HG02884 (cell line): ENCODE measurements around the gene CACNA1C.

ENCODE experiments used
- ATAC-seq: cut with Tn5 transposase; IDR thresholded peaks from one replicate; pipeline ENCODE4 v1.9.1; 2021; ENCODE audit warnings: mild to moderate bottlenecking, moderate library complexity; ENCODE audit not compliant: unreplicated experiment

CACNA1C gene

DNA sequence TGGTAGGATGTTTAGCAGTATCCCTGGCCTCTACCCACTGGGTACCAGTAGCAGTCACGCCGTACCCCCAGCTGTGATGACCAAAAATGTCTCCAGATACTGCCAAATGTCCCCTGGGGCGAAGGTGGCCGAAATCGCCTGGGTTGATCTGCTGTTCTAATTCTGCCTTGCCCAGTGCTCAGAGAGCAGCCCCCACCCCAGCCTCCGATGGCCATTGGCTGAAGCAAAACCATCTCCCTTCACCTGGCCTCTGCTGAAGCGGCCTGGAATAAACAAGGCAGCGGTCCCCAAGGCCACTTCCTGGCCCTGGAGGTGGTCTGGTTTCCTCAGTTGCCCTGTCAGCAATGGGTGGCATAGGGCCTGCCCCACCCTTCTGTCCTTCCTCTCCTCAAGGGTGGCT lies 298.4 kb downstream of the CACNA1C start:
- ATAC-seq: no peak

DNA sequence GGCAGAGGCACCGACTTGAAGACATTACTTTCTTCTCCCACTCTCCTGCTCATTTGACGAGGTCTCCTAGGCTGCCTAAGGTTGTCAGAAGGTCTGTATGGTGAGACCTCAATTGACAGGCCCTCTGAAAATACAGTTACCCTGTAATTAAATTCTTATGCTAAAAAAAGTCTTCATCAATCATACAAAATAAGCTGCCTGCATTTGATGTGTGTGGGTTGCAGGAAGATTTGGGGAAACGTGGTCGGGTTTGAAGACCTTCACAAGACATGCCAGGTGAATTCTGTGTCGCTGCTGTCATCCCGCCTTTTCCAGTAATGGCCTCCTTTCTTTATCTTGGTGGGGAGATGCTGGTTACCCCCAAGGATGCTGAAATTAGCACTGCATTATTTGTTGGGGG lies 299.4 kb downstream of the CACNA1C start:
- no peak for ATAC-seq

DNA sequence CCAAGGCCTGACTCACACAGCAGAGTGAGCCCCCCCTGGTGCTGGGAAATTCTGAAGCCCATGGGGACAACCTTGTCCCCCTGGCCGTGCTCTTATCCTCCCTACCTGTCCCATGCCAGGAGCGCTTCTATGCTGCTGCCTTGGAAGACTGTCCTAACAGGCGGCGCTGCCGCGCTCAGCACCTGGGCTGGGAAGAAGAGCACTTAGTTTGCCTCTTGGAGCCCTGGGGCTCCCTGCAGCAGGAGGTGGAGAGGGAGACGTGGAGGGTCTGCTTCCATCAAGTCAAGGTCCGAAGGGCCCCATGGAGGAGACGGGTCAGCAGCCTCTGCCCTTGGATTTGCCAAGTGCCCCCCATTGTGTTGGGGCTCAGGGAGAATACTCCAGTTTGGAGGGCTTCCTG lies 300.5 kb downstream of the CACNA1C start:
- ATAC-seq: no peak

DNA sequence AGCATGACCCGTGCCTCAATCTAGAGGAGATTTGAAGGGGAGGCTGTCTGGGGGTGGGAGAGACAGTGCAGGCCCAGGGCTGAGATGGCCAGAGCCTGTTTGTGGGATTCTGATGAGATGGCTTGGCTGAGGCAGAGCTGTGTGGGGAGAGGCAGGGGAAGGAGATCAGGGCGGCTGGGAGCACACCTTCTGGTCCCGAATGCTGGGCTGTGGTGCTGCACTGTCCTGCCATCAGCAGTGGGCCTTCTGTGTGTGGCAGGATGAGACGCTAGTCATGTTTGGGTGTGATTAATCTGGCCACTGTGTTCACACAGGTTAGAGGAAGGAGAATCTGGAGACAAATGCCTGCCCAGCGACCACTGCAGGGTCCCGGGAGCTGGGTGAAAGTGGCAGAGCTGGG lies 300.9 kb downstream of the CACNA1C start:
- ATAC-seq: no peak

- no peak for ATAC-seq
Measured at GRCh38 chr12:2354151-2354991, 301.6 kb downstream of the CACNA1C start.

DNA sequence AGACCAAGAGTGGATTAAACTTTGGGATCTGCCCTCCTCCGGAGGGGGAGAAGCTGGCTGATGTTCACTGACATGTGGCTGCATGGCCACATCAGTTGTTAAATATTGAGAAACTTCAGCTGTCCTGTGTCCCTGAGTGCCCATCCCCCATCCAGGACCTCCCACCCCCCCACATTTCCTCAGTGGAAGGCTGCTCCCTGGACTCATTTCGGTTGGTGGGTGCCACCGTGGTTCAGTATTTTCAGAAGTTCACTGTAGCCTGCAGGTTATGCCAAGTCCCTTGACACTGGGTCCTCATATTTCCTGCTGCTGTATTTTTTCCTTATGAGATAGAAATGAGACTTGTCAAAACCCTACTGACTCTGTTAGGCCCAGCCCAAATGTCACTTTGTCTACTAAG lies 302.4 kb downstream of the CACNA1C start:
- ATAC-seq: no peak

DNA sequence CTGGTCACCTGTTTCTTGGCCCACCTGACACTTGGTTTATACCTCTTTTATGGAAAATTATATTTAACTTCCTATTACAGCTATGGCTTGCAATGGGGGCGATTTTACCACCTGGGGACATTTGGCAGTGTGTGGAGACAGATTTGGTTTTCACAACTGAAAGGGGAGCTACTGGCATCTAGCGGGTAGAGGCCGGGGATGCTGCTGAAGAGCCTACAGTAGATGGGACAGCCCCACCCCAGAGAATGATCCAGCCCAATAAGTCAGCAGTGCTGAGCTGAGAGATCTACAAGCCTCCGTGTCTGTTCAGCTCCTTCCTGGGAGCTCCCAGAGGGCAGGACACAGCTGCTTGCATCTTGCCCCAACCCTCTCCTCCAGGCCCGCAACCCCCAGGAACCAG lies 302.8 kb downstream of the CACNA1C start:
- no peak for ATAC-seq

- no peak for ATAC-seq
Measured at GRCh38 chr12:2356601-2357125, 303.9 kb downstream of the CACNA1C start.

- ATAC-seq: no peak
Measured at GRCh38 chr12:2358986-2359658, 306.3 kb downstream of the CACNA1C start.

DNA sequence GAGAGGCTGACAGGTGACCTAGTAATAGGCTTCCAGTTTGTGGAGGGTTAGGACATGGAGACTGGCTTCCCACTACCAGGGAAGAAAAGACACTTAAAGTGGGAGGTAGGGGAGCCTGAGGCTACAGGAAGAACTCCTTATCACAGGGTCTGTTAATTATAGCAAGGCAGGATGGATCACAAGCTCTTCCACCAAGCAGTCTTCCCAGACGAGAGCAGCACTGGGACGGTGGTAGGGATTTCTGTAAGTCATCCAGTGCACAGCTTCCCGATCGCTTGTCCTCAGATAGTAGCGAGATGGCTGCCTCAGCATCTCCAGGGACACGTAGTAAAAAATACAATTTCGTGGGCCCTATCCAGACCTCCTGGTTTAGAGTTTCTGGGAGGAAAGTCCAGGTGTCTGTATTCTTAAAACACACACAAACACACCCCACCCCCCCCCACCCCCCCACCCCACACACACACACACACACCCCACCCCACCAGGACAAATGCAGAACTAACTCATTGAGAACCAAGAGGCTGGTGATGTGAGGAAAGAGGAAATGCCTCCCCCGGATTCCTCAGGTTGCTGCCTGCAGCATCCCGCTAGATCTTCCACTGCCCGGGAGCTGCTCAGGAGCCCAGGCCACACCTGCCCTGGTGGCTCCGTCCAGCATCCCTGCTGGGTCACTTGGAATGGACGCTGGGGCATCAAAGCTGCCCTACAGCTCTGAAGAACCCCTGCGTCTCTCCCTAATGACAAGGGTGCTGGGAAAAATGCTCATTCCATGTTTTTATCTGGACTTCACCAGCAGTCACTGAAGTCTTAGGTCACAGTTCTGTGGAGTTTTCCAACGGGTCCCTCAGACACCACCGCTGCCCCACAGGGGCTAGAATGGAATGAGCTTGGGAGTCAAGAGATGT lies 307.2 kb downstream of the CACNA1C start:
- ATAC-seq: no peak

- no peak for ATAC-seq
Measured at GRCh38 chr12:2360630-2361170, 307.9 kb downstream of the CACNA1C start.

DNA sequence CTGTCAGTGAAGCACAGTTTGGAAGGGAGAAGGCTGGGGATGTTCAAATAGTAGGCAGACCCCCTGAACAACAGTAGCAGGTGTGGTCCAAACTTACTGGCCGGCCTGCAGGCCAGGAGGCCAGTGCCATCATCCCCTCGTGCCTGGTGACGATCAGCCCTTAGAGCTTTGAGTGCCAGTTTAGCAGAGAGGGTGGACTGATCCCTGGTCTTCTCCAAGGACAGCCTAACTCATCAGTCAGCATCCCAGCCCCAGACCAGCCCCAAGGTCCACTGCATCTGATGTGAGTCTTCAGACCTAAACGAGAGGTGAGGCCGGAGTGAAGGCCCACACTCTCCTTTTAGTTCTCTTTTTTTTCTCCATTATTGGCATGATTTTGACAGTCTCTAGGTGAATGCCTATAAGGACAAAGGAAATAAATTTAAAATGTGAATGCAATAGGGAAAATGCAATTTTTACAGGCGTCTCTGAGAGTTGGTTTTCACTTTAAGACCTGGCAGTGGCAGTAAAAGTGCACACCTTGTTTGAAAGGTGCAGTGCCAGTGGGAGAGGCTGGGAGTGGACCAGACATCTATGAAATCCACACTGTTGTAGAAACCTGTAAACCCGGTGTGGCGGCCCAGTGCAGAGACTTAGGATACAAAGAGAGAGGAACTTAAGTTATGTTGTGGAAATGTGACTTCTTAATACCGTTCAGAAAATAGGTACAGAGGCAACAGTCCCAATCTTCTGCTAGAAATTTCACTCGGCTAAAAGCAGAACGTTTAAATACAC lies 311.2 kb downstream of the CACNA1C start:
- ATAC-seq: no peak

GRCh38 chr12:2364631-2365051 lies 311.9 kb downstream of the CACNA1C start:
- no peak for ATAC-seq

DNA sequence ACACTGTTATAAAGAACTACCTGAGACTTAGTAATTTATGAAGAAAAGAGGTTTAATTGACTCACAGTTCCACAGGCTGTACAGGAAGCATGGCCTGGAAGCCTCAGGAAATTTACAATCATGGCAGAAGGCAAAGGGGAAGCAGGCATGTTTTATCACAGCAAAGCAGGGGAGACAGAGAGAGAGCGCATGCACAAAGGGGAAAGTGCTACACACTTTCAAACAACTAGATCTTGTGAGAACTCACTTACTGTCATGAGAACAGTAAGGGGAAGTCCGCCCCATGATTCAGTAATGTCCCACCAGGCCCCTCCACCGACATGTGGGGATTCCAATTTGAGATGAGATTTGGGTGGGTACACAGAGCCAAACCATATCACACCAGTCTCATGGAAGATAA lies 313.9 kb downstream of the CACNA1C start:
- no peak for ATAC-seq

- ATAC-seq: no peak
Measured at GRCh38 chr12:2372178-2372577, 319.4 kb downstream of the CACNA1C start.

DNA sequence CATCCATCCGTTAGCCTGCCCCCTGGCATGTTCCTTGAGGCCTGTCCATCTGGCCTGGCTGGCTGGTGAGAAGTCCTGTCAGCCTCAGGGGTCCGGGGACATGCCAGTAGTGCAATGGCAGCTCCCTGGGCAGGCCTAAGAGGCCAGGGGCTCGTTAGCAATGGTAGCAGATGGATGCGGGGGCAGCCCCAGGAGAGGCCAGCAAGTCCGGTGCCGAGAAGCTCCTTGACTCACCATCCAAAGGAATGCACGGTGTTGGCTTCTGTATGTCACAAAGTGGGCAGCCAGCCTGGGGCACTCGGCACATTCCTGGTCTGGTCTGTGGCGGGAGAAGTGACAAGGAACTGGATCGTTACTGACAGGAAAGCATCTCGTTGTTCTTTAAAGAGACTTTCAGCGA lies 319.9 kb downstream of the CACNA1C start:
- ATAC-seq: no peak

- no peak for ATAC-seq
Measured at GRCh38 chr12:2373307-2373706, 320.5 kb downstream of the CACNA1C start.

GRCh38 chr12:2374092-2374906 lies 321.5 kb downstream of the CACNA1C start:
- ATAC-seq: no peak

DNA sequence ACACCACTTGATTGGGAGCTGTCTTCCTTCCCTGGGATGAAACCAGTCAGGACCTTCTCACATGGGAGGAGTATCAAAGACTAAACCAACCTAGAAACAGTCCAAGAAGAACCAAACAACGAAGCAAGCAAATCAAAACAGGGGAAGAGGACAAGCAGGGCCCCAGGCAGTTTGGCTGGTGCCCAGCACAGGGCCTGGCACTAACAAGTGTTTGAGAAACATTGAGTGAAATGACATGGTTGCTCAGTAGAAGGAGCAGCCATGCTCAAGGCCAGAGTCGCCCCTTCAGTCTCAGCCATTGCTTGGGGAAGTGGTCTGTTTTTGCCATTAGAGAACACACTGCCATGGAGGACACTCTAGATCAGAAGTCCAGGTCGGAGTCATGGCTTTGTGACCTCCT lies 323.1 kb downstream of the CACNA1C start:
- no peak for ATAC-seq
